GM18909 (cell line): ENCODE data around the gene AGAP1.

ENCODE experiments used
- ATAC-seq: cut with Tn5 transposase; IDR thresholded peaks from one replicate; pipeline ENCODE4 v1.9.1; 2021; ENCODE audit warnings: mild to moderate bottlenecking; ENCODE audit not compliant: unreplicated experiment, poor library complexity

AGAP1 gene

GRCh38 chr2:235672720-235673119 lies 178.9 kb downstream of the AGAP1 start:
- no peak for ATAC-seq

DNA sequence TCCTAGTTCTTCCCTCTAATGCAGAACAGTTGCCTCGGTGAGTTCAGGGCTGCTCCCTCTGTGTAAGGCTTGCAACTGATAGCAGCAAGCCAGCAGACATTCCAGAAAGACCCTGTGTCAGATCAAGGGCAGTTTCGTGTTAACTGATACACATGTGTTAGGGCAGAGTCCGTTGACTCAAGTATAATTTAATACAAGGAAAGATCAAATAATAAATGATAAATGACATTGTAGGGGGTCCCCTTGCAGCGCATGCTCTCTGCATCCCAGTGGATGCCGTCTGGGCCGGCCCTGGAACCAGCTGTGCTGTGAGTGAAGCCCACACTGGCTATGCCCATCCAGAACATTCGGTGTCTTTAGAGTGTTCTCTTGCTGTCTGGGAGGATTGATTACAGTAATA lies 180.3 kb downstream of the AGAP1 start:
- no peak for ATAC-seq

GRCh38 chr2:235674812-235675211 lies 181.0 kb downstream of the AGAP1 start:
- ATAC-seq = no peak

- ATAC-seq = no peak
Observed at GRCh38 chr2:235675678-235676535, 182.1 kb downstream of the AGAP1 start.

GRCh38 chr2:235676536-235676799 lies 182.6 kb downstream of the AGAP1 start:
- ATAC-seq = no peak

- no peak for ATAC-seq
Observed at GRCh38 chr2:235677276-235677788, 183.5 kb downstream of the AGAP1 start.

DNA sequence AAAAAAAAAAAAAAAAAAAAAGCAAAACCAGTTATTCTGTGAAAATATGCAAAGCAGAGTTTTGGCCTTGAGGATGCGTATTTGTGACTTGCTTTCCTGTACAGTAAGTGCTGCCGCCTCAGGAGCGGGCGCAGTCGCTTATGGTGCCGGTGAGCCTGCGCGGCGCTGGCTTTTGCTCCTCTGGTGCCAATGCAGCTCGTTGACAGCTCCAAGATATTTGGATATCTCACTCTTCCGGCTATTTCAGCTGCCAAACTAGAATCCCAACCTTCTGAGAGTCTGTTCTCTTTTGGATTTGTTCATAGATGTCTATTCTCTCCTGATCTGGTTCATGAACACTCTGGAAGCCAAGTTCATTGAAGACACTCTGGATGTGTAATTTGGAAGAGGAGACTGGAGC lies 184.1 kb downstream of the AGAP1 start:
- no peak for ATAC-seq

- ATAC-seq = no peak
Observed at GRCh38 chr2:235678712-235679111, 184.9 kb downstream of the AGAP1 start.

DNA sequence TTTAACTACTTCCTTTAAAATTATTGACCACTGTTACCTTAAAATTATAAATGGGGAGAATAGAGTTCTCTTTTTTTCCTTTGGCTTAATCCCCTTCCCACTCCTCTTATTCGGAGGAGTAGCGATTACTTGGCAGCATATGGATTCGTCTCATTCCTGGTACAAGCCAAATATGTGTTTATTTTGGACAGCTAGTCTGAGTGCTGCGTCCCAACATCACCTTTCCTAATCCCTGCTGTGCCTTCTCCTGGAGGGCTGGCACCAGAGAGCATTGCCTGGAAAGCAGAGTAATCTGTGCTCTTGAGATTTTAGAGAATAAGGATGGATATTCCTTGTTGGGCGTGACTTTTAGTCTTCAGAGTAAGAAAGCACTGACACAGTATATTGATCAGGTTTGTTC lies 185.6 kb downstream of the AGAP1 start:
- ATAC-seq = no peak

- no peak for ATAC-seq
Observed at GRCh38 chr2:235685024-235685721, 191.3 kb downstream of the AGAP1 start.

DNA sequence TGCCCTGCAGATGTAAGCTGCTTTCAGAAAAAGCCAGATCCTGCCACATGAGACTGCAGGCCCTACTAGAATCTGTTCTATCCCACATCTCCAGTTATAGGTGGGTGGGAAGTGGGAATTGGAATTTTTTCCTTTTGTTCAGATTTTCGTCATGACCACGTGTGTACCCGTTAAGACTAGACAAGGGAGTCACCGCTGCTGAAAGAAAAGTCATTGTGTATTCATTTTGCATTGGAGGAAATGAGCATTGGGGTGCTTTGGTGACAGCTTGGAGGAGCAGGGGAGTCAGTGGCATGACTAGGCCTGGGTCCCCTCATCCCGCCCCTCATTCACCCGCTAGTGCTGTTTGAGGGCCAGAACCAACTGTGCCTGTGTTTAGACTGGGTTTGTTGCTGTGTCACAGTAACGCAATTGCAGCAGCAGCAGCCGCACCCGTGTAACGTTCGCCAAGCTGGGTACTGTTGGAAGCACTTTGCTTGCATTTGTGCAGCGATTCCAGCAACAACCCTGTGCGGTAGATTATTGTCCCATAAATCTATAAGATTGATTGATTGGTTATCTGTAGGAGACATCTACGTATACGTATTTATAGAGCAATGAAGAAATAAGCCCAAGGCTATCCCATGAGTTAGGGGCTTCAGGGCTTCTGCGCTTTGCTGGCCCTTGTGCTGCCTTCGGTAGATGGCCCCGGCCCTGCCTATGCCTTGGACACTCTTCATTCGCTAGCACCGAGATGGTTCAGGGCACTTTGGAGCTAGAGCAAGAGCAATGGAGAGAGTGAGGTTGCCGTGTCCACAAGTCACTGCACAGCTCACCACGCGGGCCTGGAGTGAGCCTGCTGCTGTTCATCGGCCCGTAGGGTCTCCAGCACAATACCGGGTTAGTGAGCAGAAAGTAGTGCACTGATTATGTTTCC lies 194.9 kb downstream of the AGAP1 start:
- no peak for ATAC-seq

DNA sequence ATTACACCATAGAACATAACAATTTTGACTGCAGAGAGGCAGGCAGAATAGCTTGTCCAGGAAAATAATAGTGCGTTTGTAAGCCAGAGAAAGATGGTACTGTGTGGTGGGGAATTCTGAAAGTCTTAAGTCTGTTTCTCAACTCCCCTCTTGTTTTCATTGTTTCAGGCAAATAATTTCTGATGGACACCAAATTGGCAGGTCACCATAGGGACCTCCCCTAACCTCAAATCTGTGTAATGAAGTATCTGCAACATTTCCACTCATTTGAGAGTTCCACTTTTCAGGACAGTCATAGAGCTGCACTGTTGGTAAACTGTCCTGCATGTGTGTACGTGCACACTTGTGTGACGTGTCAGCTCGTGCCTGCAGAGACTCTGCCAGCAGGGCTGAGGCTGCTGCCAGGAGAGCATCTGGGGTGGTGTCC lies 195.6 kb downstream of the AGAP1 start:
- ATAC-seq = no peak

GRCh38 chr2:235690082-235690808 lies 196.4 kb downstream of the AGAP1 start:
- ATAC-seq = no peak

DNA sequence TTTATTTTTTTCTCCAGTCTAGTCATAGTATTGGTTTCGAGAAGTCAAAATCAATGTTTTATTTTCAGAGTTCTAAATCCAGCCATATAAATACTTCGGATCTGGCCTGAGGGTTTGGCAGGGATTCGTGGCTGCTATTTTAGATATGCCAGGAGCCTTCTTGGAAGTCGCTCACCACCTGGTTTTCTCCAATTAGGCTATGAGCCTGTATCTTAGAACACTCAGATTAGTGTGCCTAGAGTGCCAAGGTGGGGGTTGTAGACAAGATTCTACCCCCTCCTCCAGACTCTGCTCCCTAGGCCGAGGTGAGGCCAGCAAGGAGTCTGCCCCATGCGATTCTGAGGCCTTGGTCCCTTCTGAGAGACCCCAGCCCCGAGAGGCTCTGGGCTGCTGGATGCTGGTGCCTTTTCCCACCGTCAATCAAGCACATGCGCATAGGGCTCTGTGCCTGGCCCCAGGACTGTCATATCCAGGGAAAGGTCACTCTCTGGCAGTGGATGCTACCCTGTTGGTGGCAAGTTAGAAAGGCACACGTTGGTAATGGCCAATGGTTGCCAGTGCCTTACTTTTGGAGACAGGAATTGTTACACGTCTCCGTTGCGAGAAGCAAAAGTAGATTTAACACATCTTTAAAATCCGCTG lies 197.1 kb downstream of the AGAP1 start:
- no peak for ATAC-seq

DNA sequence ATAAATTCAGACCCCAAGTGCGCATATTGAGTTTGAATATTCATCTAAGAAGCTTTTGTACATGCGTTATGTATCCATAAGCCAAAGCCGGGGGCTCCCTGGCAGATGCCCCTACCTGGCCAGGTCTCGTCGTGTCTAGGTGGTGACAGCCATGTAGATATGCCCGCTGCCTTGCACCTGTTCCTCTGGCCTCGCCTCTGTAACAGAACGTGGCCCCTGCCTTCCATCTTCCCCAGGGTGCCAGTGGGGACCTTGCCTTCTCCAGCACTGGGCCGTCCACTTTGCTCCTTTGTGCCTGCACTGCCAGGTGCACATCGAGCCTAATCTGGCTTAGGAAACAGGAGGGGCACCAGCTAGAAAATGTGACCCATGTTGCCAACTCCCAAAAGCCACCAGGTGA lies 198.2 kb downstream of the AGAP1 start:
- ATAC-seq = no peak

GRCh38 chr2:235692671-235693171 lies 198.9 kb downstream of the AGAP1 start:
- ATAC-seq = no peak

DNA sequence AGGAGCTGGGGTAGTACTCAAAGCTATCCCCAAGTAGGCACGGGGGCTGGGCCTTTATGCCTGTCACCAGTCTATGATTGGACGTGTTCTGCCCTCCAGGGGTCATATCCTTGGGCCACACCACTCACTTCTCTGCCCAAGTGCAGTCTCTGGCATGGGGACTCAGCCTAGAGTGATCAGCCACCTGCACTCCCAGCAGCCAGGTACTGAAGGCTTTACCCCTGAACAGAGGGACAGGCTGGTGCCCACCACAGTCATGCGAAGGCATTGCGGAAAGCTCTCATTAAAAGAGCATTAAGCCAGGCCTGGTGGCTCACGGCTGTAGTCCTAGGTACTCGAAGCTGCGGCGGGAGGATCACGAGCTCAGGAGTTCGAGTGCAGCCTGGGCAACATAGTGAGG lies 199.4 kb downstream of the AGAP1 start:
- no peak for ATAC-seq

DNA sequence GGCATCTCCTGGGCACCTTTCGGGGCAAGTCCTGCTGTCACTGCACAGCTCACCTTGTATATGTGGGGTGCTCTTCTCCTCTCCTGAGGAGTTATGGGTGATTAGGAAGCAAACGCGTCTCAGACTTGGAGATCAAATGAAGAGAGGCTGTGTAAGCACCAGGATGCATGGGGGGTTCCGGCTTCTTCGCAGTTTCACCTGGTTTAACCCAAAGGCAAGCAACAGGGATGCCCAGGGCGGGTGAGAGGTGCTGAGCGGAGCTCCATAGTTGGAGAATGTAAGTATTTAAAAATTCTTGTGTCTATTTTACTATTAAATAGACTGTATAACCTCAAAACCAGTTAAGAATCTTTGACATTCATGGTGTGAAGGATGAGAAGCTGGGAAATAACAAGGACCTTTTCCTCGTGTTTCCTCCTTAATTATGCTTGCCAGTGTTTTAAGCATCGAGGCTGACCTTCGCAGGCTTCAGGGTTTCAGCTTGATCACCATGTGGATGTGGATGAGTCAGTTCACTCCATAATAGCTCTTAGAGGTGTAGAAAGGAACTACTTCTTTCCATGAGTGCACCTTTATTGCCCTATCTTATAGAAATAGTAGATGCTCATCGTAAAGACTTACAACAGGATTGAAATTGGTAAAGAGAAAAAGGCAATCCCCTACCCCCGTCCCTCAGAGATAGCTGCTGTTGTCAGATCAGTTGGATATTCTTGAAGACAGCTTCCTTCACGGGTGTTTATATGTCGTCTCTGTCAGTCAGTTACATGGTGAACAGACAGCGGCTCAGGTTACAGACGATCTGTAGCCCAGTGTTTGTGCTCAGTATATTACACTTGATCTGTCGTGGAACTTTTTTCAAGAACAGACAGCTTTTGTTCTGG lies 201.1 kb downstream of the AGAP1 start:
- ATAC-seq = no peak

GRCh38 chr2:235695602-235695895 lies 201.7 kb downstream of the AGAP1 start:
- no peak for ATAC-seq
